ENCODE results near the gene SLC38A2.

- TF ChIP-seq CTCF (IDR thresholded peaks at IDR 0.05; ENCODE audit: low read depth, low read length, poor library complexity, severe bottlenecking) (no peak), EZH2phosphoT487 (IDR thresholded peaks at IDR 0.05; ENCODE audit: borderline replicate concordance, low read length) (no peak)
Observed at GRCh38 chr12:46320731-46321130, 51.8 kb downstream of the SLC38A2 start.

All from DOHH2 (cell line).